ENCODE data around the gene MGAM2.
"Not testable (repeated sequence)": the region's sequence is repeated elsewhere in the genome, so short reads cannot be mapped to it uniquely, and the experiment has no call there.

MGAM2 gene

DNA sequence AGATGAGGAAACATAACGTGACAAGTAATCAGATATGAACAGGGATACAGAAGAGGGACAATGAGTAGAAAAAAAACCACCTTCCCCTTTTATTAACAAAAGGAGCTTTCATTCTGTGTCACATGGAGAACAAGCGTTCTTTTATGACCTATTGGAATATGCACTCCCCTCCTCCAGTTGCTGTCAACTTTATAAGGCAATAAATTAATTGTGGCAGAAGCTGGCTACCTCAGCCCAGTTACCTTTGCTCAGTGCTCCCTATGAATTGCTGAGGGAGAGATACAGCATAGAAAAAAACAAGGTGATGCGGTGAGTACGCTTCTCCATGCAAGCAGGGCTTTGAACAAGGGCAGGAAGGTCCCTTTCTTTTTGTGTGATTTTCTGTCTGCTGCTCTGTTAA lies at the start of gene MGAM2:
Gene MGAM2 (plus strand): TSS at position 220 of the 400 bp plus-strand sequence. CDS start 5,156 bp downstream, outside the sequence.
- no peak for DNase-seq

DNA sequence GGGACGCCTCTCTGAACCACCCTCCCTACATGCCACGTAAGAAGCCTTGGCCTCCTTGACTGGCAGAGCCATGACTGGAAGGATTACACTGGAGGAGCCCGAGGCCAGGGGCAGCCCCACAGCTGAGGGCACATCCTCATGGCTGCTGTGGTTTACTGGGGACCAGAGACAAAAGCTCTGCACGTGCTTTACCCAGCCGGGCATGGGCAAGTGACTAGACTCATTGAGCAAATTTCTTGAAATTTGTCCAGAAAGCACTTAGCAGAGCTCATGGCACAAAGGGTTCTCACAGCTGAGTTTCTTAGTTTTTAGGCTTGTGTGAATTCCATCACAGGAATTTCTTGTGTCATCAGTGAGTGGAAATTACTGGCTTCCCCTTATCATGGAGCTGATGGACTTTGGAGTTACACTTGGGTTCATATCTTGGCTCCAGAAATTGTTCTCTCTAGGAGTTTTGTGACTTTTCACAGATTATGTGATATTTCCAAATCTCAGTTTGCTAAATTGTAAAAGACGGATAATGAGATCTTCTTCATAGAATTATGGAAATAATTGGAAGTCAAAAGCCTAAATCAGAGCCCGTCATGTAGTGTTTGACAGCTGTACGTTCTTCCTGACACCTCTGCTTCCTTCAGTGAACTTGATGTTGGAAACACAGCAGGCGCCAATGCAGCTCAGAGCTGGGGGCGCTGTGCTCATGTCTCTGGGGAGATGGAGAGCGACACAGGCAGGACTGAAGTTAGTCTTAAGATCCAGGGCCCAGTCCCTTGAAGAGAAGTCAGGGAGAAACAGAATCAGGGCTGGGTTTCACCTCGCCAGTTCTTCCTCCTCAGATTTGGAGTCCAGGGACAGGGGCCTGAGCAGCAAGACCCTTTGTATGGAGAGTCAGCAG lies 47.7 kb upstream of the MGAM2 start:
- no peak for DNase-seq

DNA sequence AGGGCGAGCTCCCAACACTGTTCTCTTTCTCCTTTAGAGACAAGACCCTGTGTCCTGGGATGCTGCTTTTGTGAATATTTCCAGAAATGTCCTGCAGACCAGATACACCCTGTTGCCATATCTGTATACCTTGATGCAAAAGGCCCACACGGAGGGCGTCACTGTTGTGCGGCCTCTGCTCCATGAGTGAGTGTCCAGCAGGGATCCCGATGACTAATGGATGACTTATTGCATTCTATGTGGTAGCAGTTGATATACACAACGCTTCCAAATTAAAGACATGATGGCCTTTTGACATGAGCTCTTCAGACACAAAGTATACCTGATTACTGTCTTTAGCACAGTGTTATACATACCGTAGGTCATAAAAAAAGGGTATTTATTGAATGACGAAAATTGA lies 45.0 kb upstream of the MGAM2 start:
- no peak for DNase-seq

DNA sequence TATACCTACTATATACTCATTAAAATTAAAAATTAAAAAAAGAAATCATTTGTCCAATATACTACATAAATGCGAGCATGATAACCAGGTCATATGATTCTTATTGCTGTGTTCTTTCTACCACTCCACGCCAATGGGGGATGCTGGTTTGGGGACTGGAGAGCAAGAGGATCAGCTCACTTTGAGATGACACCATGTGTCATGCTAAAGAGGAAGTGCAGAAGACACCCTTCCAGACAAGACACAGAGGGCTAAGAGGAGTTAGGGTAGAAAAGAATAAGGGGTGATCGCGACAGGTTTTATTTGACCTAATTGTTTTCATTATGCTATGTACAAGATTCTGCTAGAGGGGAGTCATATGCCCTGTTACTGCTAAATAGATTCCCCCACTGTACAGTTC lies 33.8 kb upstream of the MGAM2 start:
- no peak for DNase-seq

DNA sequence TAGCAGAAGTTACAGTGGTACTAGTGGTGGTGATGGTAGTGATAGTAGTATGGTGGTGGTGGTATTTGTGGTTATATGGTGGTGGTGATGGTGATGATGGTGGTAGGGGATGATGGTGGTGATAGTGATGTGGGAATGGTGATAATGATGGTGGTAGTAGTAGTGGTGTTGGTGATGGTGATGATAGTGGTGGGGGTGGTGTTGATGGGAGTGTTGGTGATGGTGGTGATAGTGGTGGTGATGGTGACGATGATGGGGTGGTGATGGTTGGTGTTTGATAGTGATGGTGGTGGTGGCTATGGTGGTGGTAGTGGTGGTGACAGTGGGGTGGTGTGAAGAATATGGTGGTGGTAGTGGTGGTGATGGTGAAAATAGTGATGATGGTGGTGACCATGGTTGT lies 27.9 kb upstream of the MGAM2 start:
- DNase-seq, result no peak

DNA sequence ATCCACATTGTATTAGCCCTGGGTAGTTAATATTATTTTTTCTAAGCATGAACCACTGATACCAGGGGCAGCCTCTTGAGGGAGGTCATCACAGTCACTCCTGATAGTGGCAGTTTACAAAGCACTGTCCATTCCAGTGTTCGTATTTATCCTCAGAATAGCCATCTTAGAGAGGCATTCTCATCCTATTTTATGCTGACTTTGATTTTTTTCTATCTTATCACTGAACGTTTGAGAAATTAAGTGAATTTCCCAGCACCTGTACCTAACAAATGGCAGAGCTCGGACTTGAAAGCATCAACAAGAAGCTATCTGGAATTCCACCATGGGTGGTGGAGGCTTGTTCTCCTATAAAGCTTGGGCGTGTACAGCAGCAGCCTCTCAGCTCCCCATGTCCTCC lies 26.1 kb upstream of the MGAM2 start:
- DNase-seq, result no peak

DNA sequence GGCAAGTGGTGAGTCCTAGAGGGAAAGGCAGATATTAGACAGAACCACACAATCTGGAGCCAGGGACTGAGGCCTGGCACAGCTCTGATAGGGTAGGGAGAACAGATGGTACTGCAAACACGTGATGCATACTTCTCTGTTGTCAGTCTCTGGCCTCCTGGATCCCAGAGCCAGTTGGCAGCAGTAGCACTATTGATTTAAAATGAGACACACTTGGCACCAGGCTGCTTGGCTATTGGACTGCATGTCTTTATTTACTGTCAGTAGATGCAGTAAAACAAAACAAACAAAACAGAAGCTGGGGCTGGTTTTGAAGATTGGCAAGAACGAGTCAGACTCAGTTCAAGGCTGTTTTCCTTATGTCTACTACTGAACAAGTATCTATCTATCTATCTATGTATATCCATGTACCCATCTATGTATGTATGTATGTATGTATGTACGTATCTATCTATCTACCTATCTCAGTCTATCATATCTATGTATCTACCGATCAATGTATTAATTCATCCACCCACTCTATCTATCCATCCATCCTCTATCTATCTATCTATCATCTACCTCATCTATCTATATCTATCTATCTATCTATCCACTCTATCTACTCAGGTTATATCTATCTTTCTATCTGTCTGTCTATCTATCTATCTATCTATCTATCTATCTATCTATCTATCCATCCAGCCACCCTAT lies 23.4 kb upstream of the MGAM2 start:
- no peak for DNase-seq

DNA sequence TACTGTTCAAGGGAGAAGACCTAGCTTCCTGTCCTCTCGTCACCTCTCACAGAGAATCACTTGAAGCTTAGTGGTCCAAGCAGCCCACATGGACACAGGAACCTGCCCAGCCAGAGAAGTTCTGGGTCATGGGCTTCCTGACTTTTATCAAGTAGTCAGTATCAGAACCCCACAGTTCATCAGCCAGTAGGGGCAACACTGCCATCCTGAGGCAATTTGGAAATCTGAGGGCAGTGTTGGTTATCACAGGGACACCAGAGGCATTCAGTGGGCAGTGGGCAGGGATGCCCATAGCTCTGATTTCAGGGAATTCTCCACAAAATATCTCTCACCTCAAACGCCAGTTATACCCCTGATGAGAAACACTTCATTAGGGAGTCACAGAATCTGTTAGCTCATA lies 22.5 kb upstream of the MGAM2 start:
- DNase-seq, result no peak

DNA sequence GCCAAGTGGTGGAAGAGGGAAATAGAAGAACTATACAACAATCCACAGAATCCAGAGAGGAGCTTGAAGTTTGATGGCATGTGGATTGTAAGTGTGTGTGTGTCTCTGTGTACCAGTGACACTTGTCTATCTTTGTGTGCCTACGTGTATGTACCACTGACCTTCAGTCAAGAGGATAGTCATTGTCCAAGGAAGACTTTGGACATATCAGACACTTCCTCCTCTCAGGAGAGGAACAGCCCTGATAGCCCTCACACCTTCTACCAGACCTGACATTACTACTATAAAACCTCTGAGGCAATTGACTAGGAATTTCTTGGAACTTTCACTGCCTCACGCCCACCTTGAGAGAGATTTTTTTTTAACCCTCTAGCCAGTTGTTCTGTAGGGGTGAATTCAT lies 19.6 kb upstream of the MGAM2 start:
- no peak for DNase-seq

DNA sequence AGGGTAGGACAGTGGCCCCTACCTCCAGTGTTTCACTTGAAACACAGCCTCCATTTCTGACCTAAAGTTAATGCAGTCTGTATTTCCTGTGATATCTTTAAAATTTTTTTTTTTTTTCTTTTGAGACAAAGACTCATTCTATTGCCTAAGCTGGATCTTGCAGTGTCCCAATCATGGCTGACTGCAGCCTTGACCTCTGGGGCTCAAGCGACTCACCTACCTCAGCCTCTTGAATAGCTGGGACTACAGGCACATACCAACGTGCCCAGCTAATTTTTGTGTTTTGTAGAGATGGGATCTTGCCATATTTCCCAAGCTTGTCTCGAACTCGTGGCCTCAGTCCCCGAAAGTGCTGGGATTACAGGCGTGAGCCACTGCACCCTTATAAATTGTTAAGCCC lies 16.7 kb upstream of the MGAM2 start:
- no peak for DNase-seq

DNA sequence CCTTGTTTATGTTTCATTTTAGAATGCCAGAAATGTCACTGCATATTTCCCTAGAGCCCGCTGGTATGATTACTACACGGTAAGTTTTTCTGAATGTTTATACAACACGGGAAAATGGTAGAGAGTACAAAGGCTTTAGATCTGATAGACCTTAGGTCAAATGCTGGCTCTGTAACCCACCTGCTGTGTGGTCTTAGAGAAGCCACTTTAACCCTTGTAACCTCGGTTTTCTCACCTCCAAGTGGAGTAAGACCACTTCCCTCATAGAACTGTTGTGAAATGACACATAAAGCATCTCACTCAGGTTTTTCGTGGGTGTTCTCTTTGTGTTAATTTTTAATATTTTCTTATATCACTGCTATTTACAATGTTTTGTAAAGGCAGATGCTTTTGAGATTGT lies 13.9 kb upstream of the MGAM2 start:
- no peak for DNase-seq

DNA sequence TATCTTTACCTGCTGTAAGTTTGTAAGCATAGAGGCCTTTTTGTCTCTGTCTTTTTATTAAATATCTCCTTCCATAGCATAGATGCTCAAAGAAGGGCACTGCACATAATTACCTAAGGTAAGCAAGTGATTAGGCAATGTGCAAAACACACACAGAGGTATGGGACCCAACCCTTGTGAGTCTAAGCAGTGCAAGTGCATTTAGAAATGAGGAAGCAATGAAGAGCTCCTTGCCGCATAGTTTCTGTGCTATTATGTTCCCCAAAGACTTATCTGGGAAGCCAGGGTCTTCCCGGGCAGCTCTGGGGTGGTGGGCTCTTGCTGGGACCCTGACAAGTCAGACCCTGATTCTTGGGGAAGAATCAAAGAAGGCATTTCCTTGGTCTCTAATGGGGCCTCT lies 13.5 kb upstream of the MGAM2 start:
- no peak for DNase-seq

DNA sequence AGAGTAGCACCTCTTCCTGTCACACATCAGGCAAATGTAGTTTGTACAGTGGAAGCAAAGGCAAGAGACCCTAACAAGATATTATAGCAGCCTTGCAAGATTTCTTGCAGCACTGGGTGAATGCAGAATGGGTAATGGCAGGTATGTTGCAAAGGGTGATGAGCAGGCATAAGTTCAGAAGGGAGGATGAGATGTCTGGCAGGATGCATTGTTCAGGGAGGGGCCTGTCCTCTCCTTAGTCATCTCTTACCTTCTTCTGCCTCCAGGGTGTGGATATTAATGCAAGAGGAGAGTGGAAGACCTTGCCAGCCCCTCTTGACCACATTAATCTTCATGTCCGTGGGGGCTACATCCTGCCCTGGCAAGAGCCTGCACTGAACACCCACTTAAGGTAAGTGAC lies 12.2 kb upstream of the MGAM2 start:
- DNase-seq, result not testable (repeated sequence)

DNA sequence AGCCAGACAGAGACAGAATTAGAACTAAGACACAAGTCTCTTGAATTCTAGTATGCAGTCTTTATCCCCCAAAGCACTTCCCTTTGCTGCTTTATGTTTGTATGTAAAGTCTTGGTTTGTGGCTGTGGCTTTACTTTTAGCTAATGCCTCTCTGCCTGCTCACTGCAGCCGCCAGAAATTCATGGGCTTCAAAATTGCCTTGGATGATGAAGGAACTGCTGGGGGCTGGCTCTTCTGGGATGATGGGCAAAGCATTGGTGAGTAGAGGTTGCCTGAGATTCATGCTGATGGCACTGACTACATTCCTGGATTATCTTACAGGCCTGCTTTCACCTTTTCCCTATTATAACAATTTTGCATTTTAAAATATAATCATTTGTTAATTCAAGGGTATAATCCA lies 10.9 kb upstream of the MGAM2 start:
- no peak for DNase-seq

DNA sequence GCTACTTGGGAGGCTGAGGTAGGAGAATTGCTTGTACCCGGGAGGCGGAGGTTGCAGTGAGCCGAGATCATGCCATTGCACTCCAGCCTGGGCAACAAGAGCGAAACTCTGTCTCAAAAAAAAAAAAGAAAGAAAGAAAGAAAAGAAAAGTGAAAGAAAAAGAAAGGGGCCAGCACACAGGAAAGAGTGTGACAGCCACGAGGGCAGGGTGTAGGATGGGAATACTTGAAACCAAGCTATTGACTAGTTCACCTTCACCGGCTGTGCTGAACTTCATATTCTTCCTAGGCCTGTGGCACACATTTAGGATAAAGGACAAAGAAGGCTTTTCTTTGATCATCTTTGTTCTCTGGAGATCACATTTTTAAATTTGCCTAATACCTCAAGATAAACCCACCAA lies 9.7 kb upstream of the MGAM2 start:
- not testable (repeated sequence) for DNase-seq

DNA sequence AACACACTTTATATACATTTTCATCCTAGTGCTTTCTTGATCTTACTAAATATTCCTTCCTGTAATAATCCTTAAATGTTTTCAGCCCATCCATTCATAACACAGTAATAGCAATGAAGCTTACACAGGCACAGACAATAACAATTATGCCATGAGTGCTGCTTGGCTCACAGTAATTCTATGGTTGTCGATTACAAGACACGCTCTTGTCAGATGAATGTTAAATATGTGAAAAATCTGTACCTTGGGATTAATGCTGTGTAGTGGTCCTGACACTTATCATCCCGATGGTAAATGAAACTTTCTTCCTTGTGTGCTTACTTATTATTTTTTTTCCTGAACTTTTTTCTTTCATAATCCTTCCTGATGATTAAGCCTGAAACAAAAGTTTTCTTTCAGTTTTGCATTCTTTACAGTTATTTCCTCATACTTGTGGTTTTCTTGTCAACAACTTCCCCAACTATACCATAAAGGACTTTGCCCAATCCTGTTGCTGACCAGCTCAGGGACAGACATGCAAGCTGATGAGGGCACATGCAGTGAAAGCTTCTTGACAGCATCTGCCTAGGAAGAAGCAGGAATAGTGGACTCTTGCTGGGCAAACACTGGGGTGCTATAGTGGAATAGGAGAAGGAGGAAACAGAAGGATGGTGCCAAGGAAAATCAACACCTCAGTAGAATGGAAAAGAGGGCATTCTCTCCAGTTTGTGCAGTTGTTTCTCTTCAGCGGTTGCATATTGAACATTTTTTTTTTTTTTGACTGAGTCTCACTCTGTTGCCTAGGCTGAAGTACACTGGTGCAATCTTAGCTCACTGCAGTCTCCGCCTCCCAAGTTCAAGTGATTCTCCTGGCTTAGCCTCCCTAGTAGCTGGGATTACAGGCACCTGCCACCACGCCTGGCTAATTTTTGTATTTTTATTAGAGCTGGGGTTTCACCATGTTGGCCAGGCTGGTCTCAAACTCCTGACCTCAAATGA lies 6.7 kb upstream of the MGAM2 start:
- DNase-seq, result no peak

DNA sequence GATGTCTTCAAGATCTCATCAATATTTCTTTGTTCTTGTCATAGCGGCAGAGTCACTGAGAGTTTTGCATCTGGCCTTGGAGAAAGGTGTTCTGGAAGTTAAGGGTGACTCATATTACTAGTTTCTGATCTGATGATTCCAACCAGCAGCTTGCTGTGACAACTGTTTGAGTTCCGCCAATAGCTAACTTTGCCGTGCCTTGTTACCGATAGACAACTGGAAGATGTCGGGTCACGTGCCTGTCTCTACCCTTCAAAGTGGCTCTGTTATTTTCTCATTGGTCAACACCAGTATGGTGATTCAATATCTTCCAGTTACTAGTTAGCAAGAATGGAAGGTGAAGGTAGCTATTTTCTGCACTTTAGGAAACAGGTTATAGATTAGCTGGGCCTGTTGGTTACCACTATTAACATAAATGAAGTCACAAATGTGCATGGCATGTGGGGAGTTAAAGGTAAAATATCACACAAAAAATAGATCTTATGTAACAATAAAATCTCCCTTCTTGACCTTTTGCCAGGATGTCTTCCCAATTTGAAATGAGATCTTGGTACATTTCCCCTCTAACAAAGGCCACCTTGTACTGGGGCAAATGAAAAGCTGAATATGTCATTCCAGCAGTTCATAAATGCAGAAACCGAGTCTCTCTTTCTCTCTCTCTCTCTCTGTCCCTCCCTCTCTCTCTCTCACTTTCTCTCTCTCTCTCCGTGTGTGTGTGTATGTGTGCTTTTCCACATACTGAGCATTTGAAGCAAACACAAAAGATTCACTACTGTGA lies 2.6 kb upstream of the MGAM2 start:
- no peak for DNase-seq

DNA sequence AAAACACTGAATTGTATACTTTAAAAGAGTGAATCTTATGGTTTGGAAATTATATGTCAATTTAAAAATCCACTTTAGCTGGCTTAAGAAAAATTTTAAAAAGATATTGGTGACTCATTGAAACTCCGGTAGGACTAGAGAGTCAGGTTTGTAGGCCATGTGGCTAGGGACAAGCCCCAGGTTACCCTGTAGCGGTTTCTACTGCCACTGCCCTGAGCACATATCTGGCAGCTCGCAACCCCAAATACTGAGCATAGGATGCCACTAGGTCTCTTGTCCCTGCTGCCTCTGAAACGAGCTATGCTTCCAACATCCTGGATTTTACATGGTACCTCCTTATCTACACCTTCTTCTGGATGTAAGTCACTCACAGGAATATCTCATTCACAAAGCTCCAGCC lies 1.4 kb upstream of the MGAM2 start:
- DNase-seq, result no peak

DNA sequence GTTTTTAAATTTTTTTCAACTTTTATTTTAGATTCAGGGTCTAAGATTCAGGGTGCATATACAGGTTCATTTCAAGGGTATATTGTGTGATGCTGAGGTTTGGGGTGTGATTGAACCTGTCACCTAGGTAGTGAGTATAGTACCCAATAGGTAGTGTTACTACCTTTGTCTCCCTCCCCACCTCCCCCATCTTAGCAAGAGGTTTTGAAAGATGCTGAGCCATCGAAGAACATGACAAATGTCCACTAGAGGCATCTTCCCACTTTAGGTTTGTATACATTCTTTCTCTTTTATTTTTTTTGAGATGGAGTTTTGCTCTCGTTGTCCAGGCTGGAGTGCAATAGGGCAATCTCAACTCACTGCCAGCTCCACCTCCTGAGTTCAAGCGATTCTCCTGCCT lies 880 bp upstream of the MGAM2 start:
- DNase-seq, result no peak

DNA sequence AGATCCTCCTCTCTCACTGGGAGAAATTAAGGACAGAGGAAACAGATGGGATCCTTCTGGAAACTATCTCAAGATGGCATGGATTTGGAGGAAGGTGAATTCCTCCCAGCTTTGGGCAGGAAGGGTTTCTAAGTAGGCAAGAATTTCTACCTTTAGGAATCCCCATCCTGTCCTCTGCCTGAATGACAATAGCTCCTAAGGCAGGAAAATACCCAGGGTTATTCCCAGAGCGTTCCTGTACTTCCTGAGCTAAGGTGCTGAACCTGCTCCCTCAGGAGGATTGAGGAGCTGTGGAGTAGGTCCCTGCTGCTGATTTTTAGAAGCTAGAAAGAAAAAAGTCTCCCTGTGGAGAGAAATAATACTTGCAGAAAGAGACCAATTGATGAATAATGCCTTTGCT lies 568 bp downstream of the MGAM2 start:
- DNase-seq, result no peak

DNA sequence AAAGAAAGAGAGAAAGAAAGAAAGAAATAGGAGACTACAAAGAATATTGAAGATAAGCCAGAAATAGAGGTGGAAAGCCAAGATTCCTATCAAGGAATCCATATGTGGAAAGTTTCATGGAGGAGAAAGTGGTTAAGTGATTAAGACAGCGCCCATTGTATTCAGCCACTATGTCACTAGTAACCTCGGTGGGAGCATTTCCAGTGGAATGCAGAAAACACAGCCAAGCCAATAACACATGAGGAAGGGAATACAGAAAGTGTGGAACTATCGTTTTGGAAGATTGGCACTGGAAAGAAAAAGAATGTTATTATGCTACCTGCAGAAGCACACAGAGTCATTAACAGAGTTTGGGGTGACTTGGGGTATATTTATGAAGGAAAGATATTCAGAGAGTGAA lies 2.7 kb downstream of the MGAM2 start:
- no peak for DNase-seq

DNA sequence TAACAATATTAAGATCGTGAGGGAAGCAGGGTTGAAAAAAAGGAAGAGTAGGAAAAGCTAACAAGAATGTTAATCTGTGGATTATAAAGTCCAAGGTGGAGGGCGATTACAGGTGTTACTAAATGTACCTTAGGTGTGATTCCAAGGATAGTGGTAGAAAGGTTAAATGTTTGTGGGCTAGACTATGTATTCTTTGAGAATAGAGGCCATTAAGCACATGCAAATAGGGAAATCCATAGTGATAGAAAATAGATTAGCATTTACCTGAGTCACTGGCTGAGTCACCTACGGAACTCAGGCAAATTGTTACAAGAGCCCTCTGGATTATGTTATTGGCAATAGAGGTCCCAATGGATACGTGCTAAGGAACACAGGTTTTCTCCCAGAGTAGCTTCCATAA lies 9.0 kb downstream of the MGAM2 start:
- no peak for DNase-seq

DNA sequence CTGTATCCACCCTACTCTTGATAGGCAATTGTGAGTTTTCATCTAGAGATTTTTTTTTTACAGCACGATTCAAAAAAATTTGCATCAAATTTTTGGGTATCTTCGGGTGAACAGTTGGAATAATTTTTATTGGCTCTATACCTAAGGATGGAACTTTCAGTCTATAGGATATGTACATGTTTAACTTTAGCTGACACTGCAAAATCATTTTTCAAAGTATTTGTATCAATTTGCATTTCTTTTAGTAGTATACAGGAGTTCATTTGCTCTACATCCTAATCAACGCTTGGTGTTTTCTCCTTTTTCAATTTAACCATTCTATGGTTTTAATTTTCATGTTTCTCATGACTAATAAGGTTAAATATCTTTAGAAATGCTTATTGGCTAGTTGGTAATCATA lies 11.7 kb downstream of the MGAM2 start:
- DNase-seq, result no peak

Data from CD4-positive, alpha-beta T cell treated with Interleukin-4 for 4 hours (primary cell).